Cerebellar nuclear complex (tissue), 1 donor: Measurements from ENCODE around the gene BMP10.

Experiments used
- DNase-seq, 2 experiments: peaks; one replicate each; lab custom pipeline; 2025; lab: John Stamatoyannopoulos, UW

The BMP10 gene

DNA sequence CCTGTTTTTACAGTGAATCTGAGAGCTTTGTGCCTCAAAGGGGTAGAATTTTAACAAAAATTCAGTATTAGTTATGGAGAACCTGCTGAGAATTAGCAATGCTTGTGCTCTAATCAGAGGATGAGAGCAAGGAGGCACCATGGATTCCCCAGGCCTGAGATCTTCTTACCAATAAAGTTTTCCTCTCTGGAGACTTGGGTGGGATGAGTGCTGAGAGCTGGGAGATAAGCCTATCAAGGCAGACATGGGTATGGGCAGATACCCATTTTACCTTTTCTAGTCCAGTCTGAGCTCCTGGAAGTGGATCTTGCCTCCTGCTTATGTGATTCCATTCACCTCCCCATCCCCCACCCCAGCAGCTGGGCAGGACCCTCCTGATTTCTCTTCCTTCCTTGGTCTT lies 53.9 kb downstream of the BMP10 start:
- DNase-seq, result no peak
